Epithelial cell of proximal tubule (primary cell): ENCODE measurements around the gene DDX39B. TPM values are rescaled to one million over a fixed set of nuclear protein-coding genes. Genes with fewer than 3 reads are reported as not detected.

Experiments used
- DNase-seq: peaks from one replicate; pipeline ENCODE4 v3.0.0-alpha.2; 2011; ENCODE audit warnings: low read depth
- H3K4me3 ChIP-seq: 2 replicates; pipeline ENCODE4 v1.5.1; 2011; ENCODE audit warnings: low read depth, mild to moderate bottlenecking, low read length
- CTCF ChIP-seq: conservative IDR thresholded peaks from 2 replicates; pipeline ENCODE4 v1.5.1; 2012; ENCODE audit warnings: low read depth, mild to moderate bottlenecking, low read length
- total RNA-seq: library from RNA; depleted of rRNA; stranded (reverse); fragments of >200 nt; gene quantifications from 2 replicates; pipeline ENCODE4 v1.2.3, GENCODE V29; 2015

The DDX39B gene
- total RNA-seq, 1 donor from 2014 or later: 304 TPM

GRCh38 chr6:31579119-31579505 is 37.3 kb upstream of the DDX39B start:
- DNase-seq: no peak
- H3K4me3 ChIP-seq: no peak overlapping the region
- TF ChIP-seq CTCF: no peak

- peak; percentile 91 for DNase-seq
- no peak for TF ChIP-seq CTCF
- H3K4me3 ChIP-seq: no peak overlapping the region
These were observed 36.6 kb upstream of the DDX39B start for GRCh38 chr6:31578184-31579118.

- no peak for TF ChIP-seq CTCF
- H3K4me3 ChIP-seq: no peak overlapping the region
- no peak for DNase-seq
These were observed 35.8 kb upstream of the DDX39B start for GRCh38 chr6:31577579-31577966.

DNA sequence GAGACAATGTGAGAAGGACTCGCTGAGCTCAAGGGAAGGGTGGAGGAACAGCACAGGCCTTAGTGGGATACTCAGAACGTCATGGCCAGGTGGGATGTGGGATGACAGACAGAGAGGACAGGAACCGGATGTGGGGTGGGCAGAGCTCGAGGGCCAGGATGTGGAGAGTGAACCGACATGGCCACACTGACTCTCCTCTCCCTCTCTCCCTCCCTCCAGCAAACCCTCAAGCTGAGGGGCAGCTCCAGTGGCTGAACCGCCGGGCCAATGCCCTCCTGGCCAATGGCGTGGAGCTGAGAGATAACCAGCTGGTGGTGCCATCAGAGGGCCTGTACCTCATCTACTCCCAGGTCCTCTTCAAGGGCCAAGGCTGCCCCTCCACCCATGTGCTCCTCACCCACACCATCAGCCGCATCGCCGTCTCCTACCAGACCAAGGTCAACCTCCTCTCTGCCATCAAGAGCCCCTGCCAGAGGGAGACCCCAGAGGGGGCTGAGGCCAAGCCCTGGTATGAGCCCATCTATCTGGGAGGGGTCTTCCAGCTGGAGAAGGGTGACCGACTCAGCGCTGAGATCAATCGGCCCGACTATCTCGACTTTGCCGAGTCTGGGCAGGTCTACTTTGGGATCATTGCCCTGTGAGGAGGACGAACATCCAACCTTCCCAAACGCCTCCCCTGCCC is 35.2 kb upstream of the DDX39B start:
- DNase-seq: no peak
- TF ChIP-seq CTCF: no peak
- H3K4me3 ChIP-seq: no peak overlapping the region

DNA sequence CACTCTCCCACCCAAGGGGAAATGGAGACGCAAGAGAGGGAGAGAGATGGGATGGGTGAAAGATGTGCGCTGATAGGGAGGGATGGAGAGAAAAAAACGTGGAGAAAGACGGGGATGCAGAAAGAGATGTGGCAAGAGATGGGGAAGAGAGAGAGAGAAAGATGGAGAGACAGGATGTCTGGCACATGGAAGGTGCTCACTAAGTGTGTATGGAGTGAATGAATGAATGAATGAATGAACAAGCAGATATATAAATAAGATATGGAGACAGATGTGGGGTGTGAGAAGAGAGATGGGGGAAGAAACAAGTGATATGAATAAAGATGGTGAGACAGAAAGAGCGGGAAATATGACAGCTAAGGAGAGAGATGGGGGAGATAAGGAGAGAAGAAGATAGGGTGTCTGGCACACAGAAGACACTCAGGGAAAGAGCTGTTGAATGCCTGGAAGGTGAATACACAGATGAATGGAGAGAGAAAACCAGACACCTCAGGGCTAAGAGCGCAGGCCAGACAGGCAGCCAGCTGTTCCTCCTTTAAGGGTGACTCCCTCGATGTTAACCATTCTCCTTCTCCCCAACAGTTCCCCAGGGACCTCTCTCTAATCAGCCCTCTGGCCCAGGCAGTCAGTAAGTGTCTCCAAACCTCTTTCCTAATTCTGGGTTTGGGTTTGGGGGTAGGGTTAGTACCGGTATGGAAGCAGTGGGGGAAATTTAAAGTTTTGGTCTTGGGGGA is 34.3 kb upstream of the DDX39B start:
- TF ChIP-seq CTCF: no peak
- H3K4me3 ChIP-seq: peak overlapping the region; percentile 36

GRCh38 chr6:31575335-31575901 is 33.6 kb upstream of the DDX39B start, which contains the start of gene TNF:
Gene TNF (plus strand): TSS chr6:31575565. CDS start chr6:31575742, 177 bp downstream.
- TF ChIP-seq CTCF: no peak
- no peak for DNase-seq
- H3K4me3 ChIP-seq: peak within 1 kb of the TSS; percentile 36

More for the DNA sequence above, 34.3 kb upstream of the DDX39B start:
- no peak for DNase-seq
